ENCODE measurements around the gene LGMN. TPM values are rescaled to one million over a fixed set of nuclear protein-coding genes. Genes with fewer than 3 reads are reported as not detected.
"Not testable (repeated sequence)": the region's sequence is repeated elsewhere in the genome, so short reads cannot be mapped to it uniquely, and the experiment has no call there.

The LGMN gene
- total RNA-seq, 2 donors from 2014 or later = 70.0 to 107 TPM

GRCh38 chr14:92781350-92781749, 32.9 kb upstream of the LGMN start:
- H3K9ac ChIP-seq (ENCODE audit: low read depth in 2 of 2, low read length in 2 of 2) = no peak overlapping the region
- H3K9me3 ChIP-seq = no peaks in the 10 kb centered on the region
- TF ChIP-seq CTCF (IDR thresholded peaks at IDR 0.05) = no peak
- intact Hi-C loops (cut with DNase I) = no loop called here
- H3K36me3 ChIP-seq = no peaks in the 10 kb centered on the region
- no peak overlapping the region for H3K4me3 ChIP-seq
- no peak overlapping the region for H3K27ac ChIP-seq
- no peaks in the 10 kb centered on the region for H3K4me1 ChIP-seq
- DNase-seq = no peak
- H3K27me3 ChIP-seq = no peaks in the 10 kb centered on the region

GRCh38 chr14:92780444-92781232, 32.2 kb upstream of the LGMN start:
- no peak for DNase-seq
- Histone ChIP-seq H3K4me1 (no peaks in the 10 kb centered on the region), H3K4me3 (no peak overlapping the region), H3K27ac (no peak overlapping the region), H3K9ac (ENCODE audit: low read depth in 2 of 2, low read length in 2 of 2) (no peak overlapping the region), H3K36me3 (no peaks in the 10 kb centered on the region), H3K27me3 (no peaks in the 10 kb centered on the region), H3K9me3 (no peaks in the 10 kb centered on the region)
- intact Hi-C loops (cut with DNase I) = no loop called here
- TF ChIP-seq CTCF (IDR thresholded peaks at IDR 0.05) = no peak

GRCh38 chr14:92778868-92779565, 30.6 kb upstream of the LGMN start:
- H3K27ac ChIP-seq; H3K36me3 ChIP-seq; intact Hi-C loops (cut with DNase I); H3K4me1 ChIP-seq; DNase-seq; H3K4me3 ChIP-seq; H3K9ac ChIP-seq (ENCODE audit: low read depth in 2 of 2, low read length in 2 of 2); H3K9me3 ChIP-seq; H3K27me3 ChIP-seq: not testable (repeated sequence)

GRCh38 chr14:92775292-92775691, 26.9 kb upstream of the LGMN start:
- H3K36me3 ChIP-seq; H3K9me3 ChIP-seq; DNase-seq; intact Hi-C loops (cut with DNase I); H3K4me1 ChIP-seq; H3K27ac ChIP-seq; H3K27me3 ChIP-seq; H3K4me3 ChIP-seq; H3K9ac ChIP-seq (ENCODE audit: low read depth in 2 of 2, low read length in 2 of 2): not testable (repeated sequence)

GRCh38 chr14:92774572-92774971, 26.1 kb upstream of the LGMN start:
- no peak for TF ChIP-seq CTCF (IDR thresholded peaks at IDR 0.05)
- intact Hi-C loops (cut with DNase I) = no loop called here
- Histone ChIP-seq H3K4me3 (no peak overlapping the region), H3K27ac (peak overlapping the region; percentile 22), H3K27me3 (no peaks in the 10 kb centered on the region), H3K9me3 (no peaks in the 10 kb centered on the region), H3K36me3 (no peaks in the 10 kb centered on the region), H3K9ac (ENCODE audit: low read depth in 2 of 2, low read length in 2 of 2) (no peak overlapping the region), H3K4me1 (no peaks in the 10 kb centered on the region)
- no peak for DNase-seq

GRCh38 chr14:92770484-92770883, 22.1 kb upstream of the LGMN start:
- Histone ChIP-seq H3K9ac (ENCODE audit: low read depth in 2 of 2, low read length in 2 of 2) (no peak overlapping the region), H3K27ac (no peak overlapping the region), H3K36me3 (no peaks in the 10 kb centered on the region), H3K4me1 (no peaks in the 10 kb centered on the region), H3K4me3 (no peak overlapping the region), H3K27me3 (no peaks in the 10 kb centered on the region), H3K9me3 (no peaks in the 10 kb centered on the region)
- TF ChIP-seq CTCF (IDR thresholded peaks at IDR 0.05) = no peak
- intact Hi-C loops (cut with DNase I) = no loop called here
- DNase-seq = no peak
